ENCODE measurements around the gene OBSL1. TPM values are rescaled to one million over a fixed set of nuclear protein-coding genes. Genes with fewer than 3 reads are reported as not detected.
A peak's percentile ranks its signal among the peaks of the same experiment; 100 is the strongest.

Gene OBSL1
- total RNA-seq (2021) (23.1 and 46.6 TPM in 2 replicates), Bru-seq, nascent RNA (percentile 39 among the genes with signal in this experiment), BruChase-seq, experiment 1, labeled RNA remaining after a 2-hour chase (percentile 41 among the genes with signal in this experiment), BruChase-seq, experiment 2, labeled RNA remaining after a 6-hour chase (percentile 49 among the genes with signal in this experiment)
- long read RNA-seq, transcript OBSL1-202 (9 exons, 3,297 nt) = major isoform, 23 of 46 reads
- long read RNA-seq, partial matches to known transcripts = 9 of 46 reads
- long read RNA-seq, other reads (novel, unspliced or antisense) = 13 of 46 reads

DNA sequence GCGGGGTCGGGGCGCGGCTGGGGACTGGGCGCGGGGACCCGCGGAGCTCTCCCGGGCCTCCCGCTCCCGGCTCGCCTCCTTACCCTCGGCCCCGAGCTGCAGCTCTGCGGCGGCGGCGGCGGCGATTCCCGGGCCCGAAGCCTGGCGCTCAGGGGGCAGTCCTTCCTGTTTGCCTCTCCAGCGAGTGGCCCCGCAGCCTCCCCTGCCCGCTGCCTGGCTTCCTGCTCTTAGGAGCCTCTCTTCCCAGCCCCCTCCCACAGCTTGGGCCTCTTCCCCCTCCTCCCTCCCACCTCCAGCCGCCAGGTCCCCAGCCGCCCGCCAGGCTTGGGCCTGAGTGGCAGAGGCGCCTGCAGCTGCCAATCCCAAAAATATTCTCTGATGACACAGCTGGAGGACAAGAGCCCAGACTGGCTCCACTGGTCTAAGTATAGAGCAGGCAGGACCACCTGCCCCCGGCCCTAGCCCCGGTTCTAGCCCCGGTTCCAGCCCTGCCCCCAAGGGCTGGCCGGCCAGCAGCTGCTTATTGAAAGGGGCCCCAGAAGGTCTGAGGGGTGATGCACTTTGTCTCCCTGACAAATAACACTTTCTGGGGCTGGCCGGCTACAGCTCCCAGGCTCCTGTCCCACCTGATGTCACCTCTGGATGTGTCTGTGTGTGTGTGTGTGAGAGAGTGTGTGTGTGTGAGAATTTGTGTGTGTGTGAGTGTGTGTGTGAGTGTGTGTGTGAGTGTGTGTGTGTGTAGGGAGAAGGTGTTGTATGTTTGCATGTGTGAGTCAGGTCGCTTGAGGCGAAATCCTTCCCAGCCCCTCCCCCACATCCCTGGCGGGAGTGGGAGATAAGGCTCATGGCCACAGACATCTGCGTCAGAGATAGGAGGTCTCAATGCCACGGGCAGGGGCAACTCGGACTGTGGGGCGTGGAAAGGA lies at the start of gene OBSL1:
Gene OBSL1 (minus strand): TSS at position 229 of the 926 bp plus-strand sequence. CDS start 307 bp downstream, outside the sequence.
- no TSS peak for BruUV-seq (replicated peaks)

DNA sequence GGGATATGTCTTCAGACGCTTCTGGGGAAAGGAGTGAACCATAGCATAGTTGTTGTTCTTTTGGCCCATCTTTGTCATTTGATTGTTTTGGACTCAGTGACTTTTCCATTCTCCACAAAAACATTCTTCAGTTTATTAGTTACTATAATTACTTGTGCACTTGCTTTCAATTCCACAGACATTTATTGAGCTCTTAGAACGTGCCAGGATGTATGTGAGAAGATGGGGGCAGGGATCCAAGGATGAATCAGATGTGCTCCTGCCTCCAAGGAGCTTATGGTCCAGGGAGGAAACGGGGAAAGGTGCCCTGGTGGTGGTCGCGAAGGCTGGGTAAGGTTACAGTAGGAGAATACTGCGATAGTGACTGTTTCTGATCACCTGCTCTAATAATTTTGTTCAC lies 49.2 kb upstream of the OBSL1 start:
- CTCF ChIA-PET = no interaction called here
- no peak overlapping the region for H3K4me3 ChIP-seq (ENCODE audit: low read depth, low read length, poor library complexity, severe bottlenecking)
- POLR2A ChIA-PET (ENCODE audit: low non-redundant PET) = no interaction called here
- intact Hi-C loops (cut with micrococcal nuclease; ENCODE audit: unreplicated experiment) = no loop called here
- TF ChIP-seq, protein P1, sequence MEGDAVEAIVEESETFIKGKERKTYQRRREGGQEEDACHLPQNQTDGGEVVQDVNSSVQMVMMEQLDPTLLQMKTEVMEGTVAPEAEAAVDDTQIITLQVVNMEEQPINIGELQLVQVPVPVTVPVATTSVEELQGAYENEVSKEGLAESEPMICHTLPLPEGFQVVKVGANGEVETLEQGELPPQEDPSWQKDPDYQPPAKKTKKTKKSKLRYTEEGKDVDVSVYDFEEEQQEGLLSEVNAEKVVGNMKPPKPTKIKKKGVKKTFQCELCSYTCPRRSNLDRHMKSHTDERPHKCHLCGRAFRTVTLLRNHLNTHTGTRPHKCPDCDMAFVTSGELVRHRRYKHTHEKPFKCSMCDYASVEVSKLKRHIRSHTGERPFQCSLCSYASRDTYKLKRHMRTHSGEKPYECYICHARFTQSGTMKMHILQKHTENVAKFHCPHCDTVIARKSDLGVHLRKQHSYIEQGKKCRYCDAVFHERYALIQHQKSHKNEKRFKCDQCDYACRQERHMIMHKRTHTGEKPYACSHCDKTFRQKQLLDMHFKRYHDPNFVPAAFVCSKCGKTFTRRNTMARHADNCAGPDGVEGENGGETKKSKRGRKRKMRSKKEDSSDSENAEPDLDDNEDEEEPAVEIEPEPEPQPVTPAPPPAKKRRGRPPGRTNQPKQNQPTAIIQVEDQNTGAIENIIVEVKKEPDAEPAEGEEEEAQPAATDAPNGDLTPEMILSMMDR (conservative IDR thresholded peaks at IDR 0.05; ENCODE audit: low read depth, low read length) = no peak
- no peak for TF ChIP-seq EZH2 (IDR thresholded peaks at IDR 0.05; ENCODE audit: borderline replicate concordance, low read depth, low read length, poor library complexity, severe bottlenecking)
- H3K4me1 ChIP-seq (ENCODE audit: insufficient read depth, low read length, poor library complexity, severe bottlenecking) = no peaks in the 10 kb centered on the region
- no TSS peak for BruUV-seq (replicated peaks)
- DNase-seq (ENCODE audit: low spot score) = no peak
- H3K9me3 ChIP-seq (ENCODE audit: low read depth, low read length, poor library complexity, severe bottlenecking) = no peaks in the 10 kb centered on the region
- no peaks in the 10 kb centered on the region for H3K36me3 ChIP-seq (ENCODE audit: insufficient read depth, low read length, poor library complexity, severe bottlenecking)
- no peak overlapping the region for H3K27ac ChIP-seq (ENCODE audit: low read depth, low read length, poor library complexity, severe bottlenecking)
- H3K27me3 ChIP-seq (replicated peaks; ENCODE audit: insufficient read depth, low read depth, low read length, poor library complexity) = no peaks in the 10 kb centered on the region

More for the DNA sequence above, at the start of gene OBSL1:
- POLR2A ChIA-PET (ENCODE audit: low non-redundant PET) = no interaction called here
- H3K9me3 ChIP-seq (ENCODE audit: low read depth, low read length, poor library complexity, severe bottlenecking) = no peaks in the 10 kb centered on the region
- peak within 1 kb of the TSS; percentile 70 for H3K4me3 ChIP-seq (ENCODE audit: low read depth, low read length, poor library complexity, severe bottlenecking)
- TF ChIP-seq EZH2 (IDR thresholded peaks at IDR 0.05; ENCODE audit: borderline replicate concordance, low read depth, low read length, poor library complexity, severe bottlenecking) = no peak
- TF ChIP-seq, protein P1 (conservative IDR thresholded peaks at IDR 0.05; ENCODE audit: low read depth, low read length) = no peak
- H3K36me3 ChIP-seq (ENCODE audit: insufficient read depth, low read length, poor library complexity, severe bottlenecking) = no peaks in the 10 kb centered on the region
- H3K4me1 ChIP-seq (ENCODE audit: insufficient read depth, low read length, poor library complexity, severe bottlenecking) = peaks cover 14% of the 10 kb centered on the region
- DNase-seq (ENCODE audit: low spot score) = peak; percentile 77
- peak within 1 kb of the TSS; percentile 77 for H3K27ac ChIP-seq (ENCODE audit: low read depth, low read length, poor library complexity, severe bottlenecking)
- intact Hi-C loops (cut with micrococcal nuclease; ENCODE audit: unreplicated experiment) = no loop called here
- CTCF ChIA-PET = interaction anchor here (0.6 to 1.1 kb wide), 4 partner anchors 9 to 106 kb away, joined by 3 to 5 read pairs (median 3); no protein-coding TSS in a partner anchor
- H3K27me3 ChIP-seq (replicated peaks; ENCODE audit: insufficient read depth, low read depth, low read length, poor library complexity) = no peaks in the 10 kb centered on the region

DNA sequence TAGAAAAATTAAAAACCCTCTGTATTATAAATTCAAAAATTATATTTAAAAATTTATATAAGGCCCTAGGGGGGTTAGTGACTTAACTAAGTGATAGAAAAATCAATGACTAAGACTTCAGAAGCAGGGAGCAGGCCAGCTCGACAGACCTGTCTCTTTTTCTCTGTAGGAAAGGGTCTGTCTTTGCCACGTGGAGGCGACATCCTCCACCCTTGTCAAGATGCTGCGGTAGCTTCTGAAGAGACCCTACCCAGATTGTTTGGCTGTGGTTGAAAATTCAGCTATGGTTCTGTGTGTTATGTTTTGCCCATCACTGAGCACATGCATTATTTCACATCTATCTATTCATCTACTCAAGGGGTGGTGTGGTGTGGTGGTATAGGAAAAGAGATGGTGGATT lies 47.9 kb upstream of the OBSL1 start:
- DNase-seq (ENCODE audit: low spot score) = no peak
- ChIA-PET CTCF (interaction anchor here (0.6 kb wide), 1 partner anchor 32 kb away, joined by 4 read pairs; no protein-coding TSS in a partner anchor), POLR2A (ENCODE audit: low non-redundant PET) (no interaction called here)
- intact Hi-C loops (cut with micrococcal nuclease; ENCODE audit: unreplicated experiment) = no loop called here
- Histone ChIP-seq H3K27ac (ENCODE audit: low read depth, low read length, poor library complexity, severe bottlenecking) (no peak overlapping the region), H3K36me3 (ENCODE audit: insufficient read depth, low read length, poor library complexity, severe bottlenecking) (no peaks in the 10 kb centered on the region), H3K9me3 (ENCODE audit: low read depth, low read length, poor library complexity, severe bottlenecking) (no peaks in the 10 kb centered on the region), H3K27me3 (replicated peaks; ENCODE audit: insufficient read depth, low read depth, low read length, poor library complexity) (no peaks in the 10 kb centered on the region), H3K4me1 (ENCODE audit: insufficient read depth, low read length, poor library complexity, severe bottlenecking) (no peaks in the 10 kb centered on the region), H3K4me3 (ENCODE audit: low read depth, low read length, poor library complexity, severe bottlenecking) (no peak overlapping the region)
- TF ChIP-seq, protein P1 (conservative IDR thresholded peaks at IDR 0.05; ENCODE audit: low read depth, low read length) = peak; percentile 47
- TF ChIP-seq EZH2 (IDR thresholded peaks at IDR 0.05; ENCODE audit: borderline replicate concordance, low read depth, low read length, poor library complexity, severe bottlenecking) = no peak
- BruUV-seq (replicated peaks) = no TSS peak
